WERI-Rb-1 (cell line): ENCODE measurements around the gene KLRK1.
"Not testable (repeated sequence)": the region's sequence is repeated elsewhere in the genome, so short reads cannot be mapped to it uniquely, and the experiment has no call there.

ENCODE experiments used
- DNase-seq: peaks from one replicate; pipeline ENCODE4 v3.0.0-alpha.2; 2020
- H3K27ac ChIP-seq: fragments of 250-450 bp; sonication (Bioruptor Pico); 2 replicates; pipeline ENCODE4 v1.5.1; 2020; ENCODE audit warnings: mild to moderate bottlenecking, moderate library complexity
- H3K27me3 ChIP-seq: fragments of 250-450 bp; sonication (Bioruptor Pico); 2 replicates; pipeline ENCODE4 v1.5.1; 2021; ENCODE audit warnings: mild to moderate bottlenecking, low read depth, moderate library complexity; ENCODE audit not compliant: insufficient read depth, severe bottlenecking
- H3K36me3 ChIP-seq: fragments of 250-450 bp; sonication (Bioruptor Pico); 2 replicates; pipeline ENCODE4 v1.5.1; 2020; ENCODE audit warnings: mild to moderate bottlenecking, moderate library complexity
- H3K4me3 ChIP-seq: 2 replicates; pipeline ENCODE4 v1.5.1; 2011; ENCODE audit warnings: low read depth, mild to moderate bottlenecking, control low read depth, low read length
- H3K9me3 ChIP-seq: fragments of 250-450 bp; sonication (Bioruptor Pico); 2 replicates; pipeline ENCODE4 v1.5.1; 2021; ENCODE audit warnings: mild to moderate bottlenecking, moderate library complexity; ENCODE audit not compliant: severe bottlenecking
- TF ChIP-seq, protein P1 (sequence below): IDR thresholded peaks from 2 replicates; pipeline ENCODE4 v1.5.1; 2011; ENCODE audit warnings: low read depth, mild to moderate bottlenecking, control low read depth, inconsistent platforms, low read length

The KLRK1 gene

DNA sequence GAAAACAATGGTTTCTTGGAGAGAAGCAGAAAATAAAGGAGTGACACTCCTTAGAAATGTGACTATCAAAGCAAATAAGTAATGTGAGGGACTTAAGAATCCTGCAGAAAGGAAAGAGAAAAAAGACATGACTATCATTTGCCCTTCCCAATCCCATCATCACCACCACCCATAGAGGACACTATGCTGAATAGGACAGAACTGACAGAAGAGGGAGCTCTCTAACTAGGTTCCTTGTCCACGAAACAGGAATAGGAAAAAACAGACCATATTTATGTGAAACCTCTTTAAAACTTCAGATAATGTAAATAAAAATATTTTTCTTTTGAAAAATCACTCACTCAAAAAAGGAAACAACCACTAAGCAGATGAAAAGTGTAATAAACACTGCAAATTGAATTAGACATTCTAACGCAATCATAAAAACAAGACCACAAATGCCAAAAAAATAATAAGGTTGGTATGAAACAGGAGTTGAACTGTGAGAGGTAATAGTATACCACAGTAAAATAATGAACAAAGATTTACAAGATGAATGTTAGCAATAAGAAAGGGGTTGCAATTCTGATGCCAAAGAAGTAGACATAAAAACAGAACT lies 58.1 kb downstream of the KLRK1 start:
- H3K9me3 ChIP-seq = no peaks in the 10 kb centered on the region
- no peaks in the 10 kb centered on the region for H3K27me3 ChIP-seq
- H3K36me3 ChIP-seq = no peaks in the 10 kb centered on the region
- TF ChIP-seq, protein P1, sequence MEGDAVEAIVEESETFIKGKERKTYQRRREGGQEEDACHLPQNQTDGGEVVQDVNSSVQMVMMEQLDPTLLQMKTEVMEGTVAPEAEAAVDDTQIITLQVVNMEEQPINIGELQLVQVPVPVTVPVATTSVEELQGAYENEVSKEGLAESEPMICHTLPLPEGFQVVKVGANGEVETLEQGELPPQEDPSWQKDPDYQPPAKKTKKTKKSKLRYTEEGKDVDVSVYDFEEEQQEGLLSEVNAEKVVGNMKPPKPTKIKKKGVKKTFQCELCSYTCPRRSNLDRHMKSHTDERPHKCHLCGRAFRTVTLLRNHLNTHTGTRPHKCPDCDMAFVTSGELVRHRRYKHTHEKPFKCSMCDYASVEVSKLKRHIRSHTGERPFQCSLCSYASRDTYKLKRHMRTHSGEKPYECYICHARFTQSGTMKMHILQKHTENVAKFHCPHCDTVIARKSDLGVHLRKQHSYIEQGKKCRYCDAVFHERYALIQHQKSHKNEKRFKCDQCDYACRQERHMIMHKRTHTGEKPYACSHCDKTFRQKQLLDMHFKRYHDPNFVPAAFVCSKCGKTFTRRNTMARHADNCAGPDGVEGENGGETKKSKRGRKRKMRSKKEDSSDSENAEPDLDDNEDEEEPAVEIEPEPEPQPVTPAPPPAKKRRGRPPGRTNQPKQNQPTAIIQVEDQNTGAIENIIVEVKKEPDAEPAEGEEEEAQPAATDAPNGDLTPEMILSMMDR = peak; percentile 75
- H3K27ac ChIP-seq = no peak overlapping the region
- H3K4me3 ChIP-seq = no peak overlapping the region
- peak; percentile 12 for DNase-seq

DNA sequence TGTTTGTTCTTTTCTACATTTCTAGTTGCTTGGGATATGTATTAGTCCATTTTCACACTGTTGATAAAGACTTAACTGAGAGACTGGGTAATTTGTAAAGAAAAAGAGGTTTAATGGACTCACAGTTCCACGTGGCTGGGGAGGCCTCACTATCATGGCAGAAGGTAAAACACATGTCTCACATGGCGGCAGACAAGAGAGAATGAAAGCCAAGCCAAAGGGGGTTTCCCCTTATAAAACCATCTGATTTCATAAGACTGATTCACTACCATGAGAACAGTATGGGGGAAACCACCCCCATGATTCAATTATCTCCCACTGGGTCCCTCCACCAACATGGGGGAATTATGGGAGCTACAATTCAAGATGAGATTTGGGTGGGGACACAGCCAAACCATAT lies 61.1 kb downstream of the KLRK1 start:
- H3K36me3 ChIP-seq, H3K27me3 ChIP-seq, DNase-seq, H3K27ac ChIP-seq, H3K4me3 ChIP-seq, H3K9me3 ChIP-seq: not testable (repeated sequence)
